ENCODE results near the gene ARL15. TPM values are rescaled to one million over a fixed set of nuclear protein-coding genes. Genes with fewer than 3 reads are reported as not detected.

ARL15 gene
- total and polyA plus RNA-seq, 9 of the 15 experiments (the other 6 are each of a cell fraction or from before 2014, with no cell fraction given), result 18.5 to 80.4 (median 57.0) TPM

DNA sequence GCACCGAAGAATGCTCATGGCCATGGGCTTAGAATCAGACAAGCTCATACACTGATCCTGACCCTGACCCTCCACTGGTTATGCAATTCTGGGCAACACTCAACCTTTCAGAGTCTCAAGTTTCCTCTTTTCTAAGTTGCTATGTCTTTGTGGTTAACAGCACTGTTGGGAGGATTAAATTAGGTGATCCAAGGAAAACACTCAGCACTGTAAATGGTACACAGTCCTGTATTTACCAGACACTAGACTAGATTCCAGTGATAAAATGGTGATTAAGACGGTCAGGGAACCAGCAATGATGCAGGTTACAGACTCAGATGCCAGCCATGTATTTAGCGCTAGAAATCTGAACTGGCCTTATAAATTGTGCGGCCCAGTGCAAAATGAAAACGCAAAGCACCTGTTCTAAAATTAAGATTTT is 8.1 kb downstream of the ARL15 start (continued):
- TF ChIP-seq HNRNPUL1 (IDR thresholded peaks at IDR 0.05; ENCODE audit: low read length) (no peak), GABPB1 (CRISPR knock-in tag; IDR thresholded peaks at IDR 0.05) (no peak), ASH1L (IDR thresholded peaks at IDR 0.05; ENCODE audit: borderline replicate concordance, low read depth, partially characterized antibody) (no peak), JUND (IDR thresholded peaks at IDR 0.05; ENCODE audit: borderline replicate concordance, low read depth, low read length) (no peak), JUND (tag; IDR thresholded peaks at IDR 0.05; ENCODE audit: borderline replicate concordance, low read depth, low read length) (no peak; the same call in 2 of the 3 replicates), FOXJ2 (tag; IDR thresholded peaks at IDR 0.05) (no peak)
- TF ChIP-seq, protein P1, sequence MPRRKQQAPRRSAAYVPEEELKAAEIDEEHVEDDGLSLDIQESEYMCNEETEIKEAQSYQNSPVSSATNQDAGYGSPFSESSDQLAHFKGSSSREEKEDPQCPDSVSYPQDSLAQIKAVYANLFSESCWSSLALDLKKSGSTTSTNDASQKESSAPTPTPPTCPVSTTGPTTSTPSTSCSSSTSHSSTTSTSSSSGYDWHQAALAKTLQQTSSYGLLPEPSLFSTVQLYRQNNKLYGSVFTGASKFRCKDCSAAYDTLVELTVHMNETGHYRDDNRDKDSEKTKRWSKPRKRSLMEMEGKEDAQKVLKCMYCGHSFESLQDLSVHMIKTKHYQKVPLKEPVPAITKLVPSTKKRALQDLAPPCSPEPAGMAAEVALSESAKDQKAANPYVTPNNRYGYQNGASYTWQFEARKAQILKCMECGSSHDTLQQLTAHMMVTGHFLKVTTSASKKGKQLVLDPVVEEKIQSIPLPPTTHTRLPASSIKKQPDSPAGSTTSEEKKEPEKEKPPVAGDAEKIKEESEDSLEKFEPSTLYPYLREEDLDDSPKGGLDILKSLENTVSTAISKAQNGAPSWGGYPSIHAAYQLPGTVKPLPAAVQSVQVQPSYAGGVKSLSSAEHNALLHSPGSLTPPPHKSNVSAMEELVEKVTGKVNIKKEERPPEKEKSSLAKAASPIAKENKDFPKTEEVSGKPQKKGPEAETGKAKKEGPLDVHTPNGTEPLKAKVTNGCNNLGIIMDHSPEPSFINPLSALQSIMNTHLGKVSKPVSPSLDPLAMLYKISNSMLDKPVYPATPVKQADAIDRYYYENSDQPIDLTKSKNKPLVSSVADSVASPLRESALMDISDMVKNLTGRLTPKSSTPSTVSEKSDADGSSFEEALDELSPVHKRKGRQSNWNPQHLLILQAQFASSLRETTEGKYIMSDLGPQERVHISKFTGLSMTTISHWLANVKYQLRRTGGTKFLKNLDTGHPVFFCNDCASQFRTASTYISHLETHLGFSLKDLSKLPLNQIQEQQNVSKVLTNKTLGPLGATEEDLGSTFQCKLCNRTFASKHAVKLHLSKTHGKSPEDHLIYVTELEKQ (CRISPR knock-in tag; IDR thresholded peaks at IDR 0.05), result no peak
- TF ChIP-seq, protein P2, sequence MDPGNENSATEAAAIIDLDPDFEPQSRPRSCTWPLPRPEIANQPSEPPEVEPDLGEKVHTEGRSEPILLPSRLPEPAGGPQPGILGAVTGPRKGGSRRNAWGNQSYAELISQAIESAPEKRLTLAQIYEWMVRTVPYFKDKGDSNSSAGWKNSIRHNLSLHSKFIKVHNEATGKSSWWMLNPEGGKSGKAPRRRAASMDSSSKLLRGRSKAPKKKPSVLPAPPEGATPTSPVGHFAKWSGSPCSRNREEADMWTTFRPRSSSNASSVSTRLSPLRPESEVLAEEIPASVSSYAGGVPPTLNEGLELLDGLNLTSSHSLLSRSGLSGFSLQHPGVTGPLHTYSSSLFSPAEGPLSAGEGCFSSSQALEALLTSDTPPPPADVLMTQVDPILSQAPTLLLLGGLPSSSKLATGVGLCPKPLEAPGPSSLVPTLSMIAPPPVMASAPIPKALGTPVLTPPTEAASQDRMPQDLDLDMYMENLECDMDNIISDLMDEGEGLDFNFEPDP (CRISPR knock-in tag; IDR thresholded peaks at IDR 0.05), result no peak
- TF ChIP-seq, protein P3, sequence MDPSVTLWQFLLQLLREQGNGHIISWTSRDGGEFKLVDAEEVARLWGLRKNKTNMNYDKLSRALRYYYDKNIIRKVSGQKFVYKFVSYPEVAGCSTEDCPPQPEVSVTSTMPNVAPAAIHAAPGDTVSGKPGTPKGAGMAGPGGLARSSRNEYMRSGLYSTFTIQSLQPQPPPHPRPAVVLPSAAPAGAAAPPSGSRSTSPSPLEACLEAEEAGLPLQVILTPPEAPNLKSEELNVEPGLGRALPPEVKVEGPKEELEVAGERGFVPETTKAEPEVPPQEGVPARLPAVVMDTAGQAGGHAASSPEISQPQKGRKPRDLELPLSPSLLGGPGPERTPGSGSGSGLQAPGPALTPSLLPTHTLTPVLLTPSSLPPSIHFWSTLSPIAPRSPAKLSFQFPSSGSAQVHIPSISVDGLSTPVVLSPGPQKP (CRISPR knock-in tag; IDR thresholded peaks at IDR 0.05), result no peak
- TF ChIP-seq, protein P4, sequence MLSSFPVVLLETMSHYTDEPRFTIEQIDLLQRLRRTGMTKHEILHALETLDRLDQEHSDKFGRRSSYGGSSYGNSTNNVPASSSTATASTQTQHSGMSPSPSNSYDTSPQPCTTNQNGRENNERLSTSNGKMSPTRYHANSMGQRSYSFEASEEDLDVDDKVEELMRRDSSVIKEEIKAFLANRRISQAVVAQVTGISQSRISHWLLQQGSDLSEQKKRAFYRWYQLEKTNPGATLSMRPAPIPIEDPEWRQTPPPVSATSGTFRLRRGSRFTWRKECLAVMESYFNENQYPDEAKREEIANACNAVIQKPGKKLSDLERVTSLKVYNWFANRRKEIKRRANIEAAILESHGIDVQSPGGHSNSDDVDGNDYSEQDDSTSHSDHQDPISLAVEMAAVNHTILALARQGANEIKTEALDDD (IDR thresholded peaks at IDR 0.05), result peak; percentile 96
- TF ChIP-seq, protein P5, sequence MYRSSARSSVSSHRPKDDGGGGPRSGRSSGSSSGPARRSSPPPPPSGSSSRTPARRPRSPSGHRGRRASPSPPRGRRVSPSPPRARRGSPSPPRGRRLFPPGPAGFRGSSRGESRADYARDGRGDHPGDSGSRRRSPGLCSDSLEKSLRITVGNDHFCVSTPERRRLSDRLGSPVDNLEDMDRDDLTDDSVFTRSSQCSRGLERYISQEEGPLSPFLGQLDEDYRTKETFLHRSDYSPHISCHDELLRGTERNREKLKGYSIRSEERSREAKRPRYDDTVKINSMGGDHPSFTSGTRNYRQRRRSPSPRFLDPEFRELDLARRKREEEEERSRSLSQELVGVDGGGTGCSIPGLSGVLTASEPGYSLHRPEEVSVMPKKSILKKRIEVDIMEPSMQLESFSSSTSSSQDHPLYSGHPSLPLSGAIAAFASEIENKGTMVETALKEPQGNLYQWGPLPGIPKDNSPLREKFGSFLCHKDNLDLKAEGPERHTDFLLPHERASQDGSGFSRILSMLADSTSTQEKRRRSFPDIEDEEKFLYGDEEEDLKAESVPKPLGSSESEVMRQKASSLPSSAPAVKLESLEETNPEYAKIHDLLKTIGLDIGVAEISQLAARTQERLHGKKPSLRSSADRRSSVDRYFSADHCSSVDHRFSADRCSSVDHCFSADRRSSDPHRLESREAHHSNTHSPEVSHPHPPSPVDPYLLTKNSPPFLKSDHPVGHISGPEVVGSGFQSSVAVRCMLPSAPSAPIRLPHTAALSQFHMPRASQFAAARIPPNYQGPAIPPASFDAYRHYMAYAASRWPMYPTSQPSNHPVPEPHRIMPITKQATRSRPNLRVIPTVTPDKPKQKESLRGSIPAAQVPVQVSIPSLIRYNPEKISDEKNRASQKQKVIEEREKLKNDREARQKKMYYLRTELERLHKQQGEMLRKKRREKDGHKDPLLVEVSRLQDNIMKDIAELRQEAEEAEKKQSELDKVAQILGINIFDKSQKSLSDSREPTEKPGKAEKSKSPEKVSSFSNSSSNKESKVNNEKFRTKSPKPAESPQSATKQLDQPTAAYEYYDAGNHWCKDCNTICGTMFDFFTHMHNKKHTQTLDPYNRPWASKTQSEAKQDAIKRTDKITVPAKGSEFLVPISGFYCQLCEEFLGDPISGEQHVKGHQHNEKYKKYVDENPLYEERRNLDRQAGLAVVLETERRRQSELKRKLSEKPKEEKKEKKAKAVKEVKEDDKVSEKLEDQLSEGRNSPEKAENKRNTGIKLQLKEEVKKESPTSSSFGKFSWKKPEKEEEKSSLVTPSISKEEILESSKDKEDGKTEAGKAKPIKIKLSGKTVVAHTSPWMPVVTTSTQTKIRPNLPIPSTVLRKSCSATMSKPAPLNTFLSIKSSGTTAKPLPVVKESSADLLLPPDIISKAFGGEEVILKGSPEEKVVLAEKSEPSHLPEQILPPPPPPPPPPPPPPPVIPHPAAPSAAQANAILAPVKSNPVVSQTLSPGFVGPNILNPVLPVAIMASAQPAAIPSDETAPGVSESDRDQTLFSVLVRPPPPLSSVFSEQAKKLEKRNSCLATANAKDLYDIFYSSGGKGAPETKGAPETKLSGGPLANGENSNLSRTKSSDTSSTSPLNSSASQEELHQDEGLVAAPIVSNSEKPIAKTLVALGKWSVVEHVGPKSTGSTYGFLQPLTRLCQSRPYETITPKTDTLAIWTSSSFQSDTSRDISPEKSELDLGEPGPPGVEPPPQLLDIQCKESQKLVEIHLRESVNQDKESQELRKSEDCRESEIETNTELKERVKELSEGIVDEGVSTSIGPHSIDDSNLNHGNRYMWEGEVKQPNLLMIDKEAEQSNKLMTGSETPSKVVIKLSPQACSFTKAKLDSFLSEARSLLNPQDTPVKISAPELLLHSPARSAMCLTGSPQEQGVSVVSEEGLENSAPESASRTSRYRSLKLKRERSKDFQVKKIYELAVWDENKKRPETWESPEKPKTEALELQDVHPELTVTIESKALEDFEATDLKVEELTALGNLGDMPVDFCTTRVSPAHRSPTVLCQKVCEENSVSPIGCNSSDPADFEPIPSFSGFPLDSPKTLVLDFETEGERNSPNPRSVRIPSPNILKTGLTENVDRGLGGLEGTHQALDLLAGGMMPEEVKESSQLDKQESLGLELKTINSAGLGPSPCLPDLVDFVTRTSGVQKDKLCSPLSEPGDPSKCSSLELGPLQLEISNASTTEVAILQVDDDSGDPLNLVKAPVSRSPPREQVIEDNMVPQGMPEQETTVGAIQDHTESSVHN (IDR thresholded peaks at IDR 0.05; ENCODE audit: borderline replicate concordance in 1 of 2, low read depth in 1 of 2), result peak in 1 of 2 experiments; percentile 24; a peak in 1 of 4 replicates

Data from K562 (cell line).